GM23338 (cell line): ENCODE measurements around the gene TMEM143. TPM values are rescaled to one million over a fixed set of nuclear protein-coding genes. Genes with fewer than 3 reads are reported as not detected.

Experiments
- ATAC-seq: fragments of 200-7000 bp; cut with Tn5 transposase; 3 replicates; pipeline ENCODE4 v1.9.1; 2020
- DNase-seq: peaks from one replicate; pipeline ENCODE4 v3.0.0-alpha.2; 2015; ENCODE audit warnings: low spot score
- H2AFZ ChIP-seq: fragments of 200-600 bp; sonication (generic); 2 replicates; pipeline ENCODE4 v1.8.0; 2016; ENCODE audit warnings: antibody characterized with exemption, mild to moderate bottlenecking, moderate library complexity
- H3F3A ChIP-seq: fragments of 200-600 bp; sonication (generic); replicated peaks from 2 replicates; pipeline ENCODE4 v1.8.0; 2017; ENCODE audit warnings: antibody characterized with exemption, mixed run types, low read depth
- H3K27ac ChIP-seq: fragments of 200-600 bp; sonication (generic); 2 replicates; pipeline ENCODE4 v1.6.1; 2016; ENCODE audit warnings: low read depth
- H3K27me3 ChIP-seq: fragments of 200-600 bp; sonication (generic); 2 replicates; pipeline ENCODE4 v1.8.0; 2016; ENCODE audit warnings: mild to moderate bottlenecking, mixed run types, moderate library complexity; ENCODE audit not compliant: insufficient read depth
- H3K36me3 ChIP-seq: fragments of 200-600 bp; sonication (generic); 2 replicates; pipeline ENCODE4 v1.8.0; 2016; ENCODE audit warnings: mild to moderate bottlenecking; ENCODE audit not compliant: insufficient read depth
- H3K4me1 ChIP-seq: fragments of 200-600 bp; sonication (generic); 2 replicates; pipeline ENCODE4 v1.8.0; 2016; ENCODE audit warnings: mild to moderate bottlenecking, moderate library complexity; ENCODE audit not compliant: insufficient read depth
- H3K4me2 ChIP-seq: fragments of 200-600 bp; sonication (generic); 2 replicates; pipeline ENCODE4 v1.7.1; 2017; ENCODE audit warnings: mixed run types
- H3K4me3 ChIP-seq: fragments of 200-600 bp; sonication (generic); 2 replicates; pipeline ENCODE4 v1.6.1; 2016; ENCODE audit warnings: mixed run types
- H3K79me2 ChIP-seq: fragments of 200-600 bp; sonication (generic); replicated peaks from 2 replicates; pipeline ENCODE4 v1.8.0; 2017; ENCODE audit warnings: mild to moderate bottlenecking; ENCODE audit not compliant: insufficient read depth
- H3K9me2 ChIP-seq: fragments of 200-600 bp; sonication (generic); 2 replicates; pipeline ENCODE4 v1.8.0; 2017; ENCODE audit not compliant: insufficient read depth
- H4K20me1 ChIP-seq: fragments of 200-600 bp; sonication (generic); replicated peaks from 2 replicates; pipeline ENCODE4 v1.8.0; 2017; ENCODE audit warnings: mild to moderate bottlenecking; ENCODE audit not compliant: insufficient read depth
- H3K27ac Mint-ChIP-seq: 2 replicates; pipeline ENCODE4 v1.8.0; 2020; ENCODE audit warnings: inconsistent platforms, mild to moderate bottlenecking, moderate library complexity, mixed read lengths
- H3K27me3 Mint-ChIP-seq: 3 replicates; pipeline ENCODE4 v1.8.0; 2022; ENCODE audit warnings: low read depth, mild to moderate bottlenecking, moderate library complexity, mixed read lengths, inconsistent platforms; ENCODE audit not compliant: insufficient read depth, poor library complexity
- H3K36me3 Mint-ChIP-seq: 3 replicates; pipeline ENCODE4 v1.8.0; 2021; ENCODE audit warnings: low read depth, mild to moderate bottlenecking, inconsistent platforms, moderate library complexity, mixed read lengths
- H3K4me1 Mint-ChIP-seq: 3 replicates; pipeline ENCODE4 v1.8.0; 2020; ENCODE audit warnings: mild to moderate bottlenecking, inconsistent platforms, mixed read lengths
- H3K4me3 Mint-ChIP-seq: 3 replicates; pipeline ENCODE4 v1.8.0; 2021; ENCODE audit warnings: moderate library complexity, mild to moderate bottlenecking, inconsistent platforms, mixed read lengths
- H3K9me3 Mint-ChIP-seq: 3 replicates; pipeline ENCODE4 v1.8.0; 2020; ENCODE audit warnings: moderate library complexity, mild to moderate bottlenecking, inconsistent platforms, mixed read lengths
- CREB1 ChIP-seq: fragments of 250-450 bp; sonication (Bioruptor Pico); IDR thresholded peaks from 2 replicates; pipeline ENCODE4 v1.5.0; 2020; ENCODE audit warnings: low read depth, mild to moderate bottlenecking, moderate library complexity
- EZH2 ChIP-seq: fragments of 200-600 bp; sonication (generic); IDR thresholded peaks from one replicate; pipeline ENCODE4 v1.8.0; 2017; ENCODE audit warnings: antibody characterized with exemption, mild to moderate bottlenecking, low read depth; ENCODE audit not compliant: unreplicated experiment
- EZH2phosphoT487 ChIP-seq: fragments of 200-600 bp; sonication (generic); IDR thresholded peaks from one replicate; pipeline ENCODE4 v1.8.1; 2018; ENCODE audit warnings: antibody characterized with exemption; ENCODE audit not compliant: unreplicated experiment
- JUNB ChIP-seq: IDR thresholded peaks from one replicate; pipeline ENCODE4 v1.6.1; 2016; ENCODE audit warnings: antibody characterized with exemption; ENCODE audit not compliant: unreplicated experiment
- NANOG ChIP-seq: IDR thresholded peaks from 2 replicates; pipeline ENCODE4 v1.6.1; 2016; ENCODE audit warnings: antibody characterized with exemption, borderline replicate concordance
- POLR2AphosphoS5 ChIP-seq: IDR thresholded peaks from 2 replicates; pipeline ENCODE4 v1.6.1; 2016; ENCODE audit warnings: antibody characterized with exemption, low read depth
- STAT1 ChIP-seq: IDR thresholded peaks from one replicate; pipeline ENCODE4 v1.6.1; 2016; ENCODE audit warnings: antibody characterized with exemption; ENCODE audit not compliant: unreplicated experiment
- ZNF114 ChIP-seq: fragments of 250-450 bp; sonication (Bioruptor Pico); IDR thresholded peaks from 2 replicates; pipeline ENCODE4 v1.5.0; 2020; ENCODE audit warnings: mild to moderate bottlenecking, moderate library complexity
- ZNF331 ChIP-seq: fragments of 250-450 bp; sonication (Bioruptor Pico); IDR thresholded peaks from 2 replicates; pipeline ENCODE4 v1.5.0; 2020; ENCODE audit warnings: low read depth, mild to moderate bottlenecking, moderate library complexity
- polyA plus RNA-seq: library from polyadenylated mRNA; unstranded; fragments of >200 nt; fragmentation: Nextera tagmentation; extraction: Ambion mirVana; gene quantifications from 2 replicates; pipeline ENCODE4 v1.2.1, GENCODE V29; 2016
- total RNA-seq: library from RNA; depleted of rRNA; stranded (reverse); fragments of >200 nt; shearing (Covaris generic); gene quantifications from 2 replicates; pipeline ENCODE4 v1.2.3, GENCODE V29; 2014
- TF ChIP-seq, protein P1 (sequence below): fragments of 250-450 bp; sonication (Bioruptor Pico); IDR thresholded peaks from 2 replicates; pipeline ENCODE4 v1.5.0; 2020; ENCODE audit warnings: mild to moderate bottlenecking, moderate library complexity
- TF ChIP-seq, protein P2 (sequence below): IDR thresholded peaks from 2 replicates; pipeline ENCODE4 v1.6.1; 2016; ENCODE audit warnings: antibody characterized with exemption
- TF ChIP-seq, protein P3 (sequence below), 2 experiments: fragments of 200-600 bp in 1 of 2; sonication (generic) in 1 of 2; conservative IDR thresholded peaks; 2 replicates each; pipeline versions ENCODE4 v1.5.1 to v1.6.1; 2016 to 2017; ENCODE audit warnings: antibody characterized with exemption in 2 of 2, low read depth in 2 of 2, mild to moderate bottlenecking in 2 of 2, moderate library complexity in 1 of 2
- TF ChIP-seq, protein P4 (sequence below): IDR thresholded peaks from one replicate; pipeline ENCODE4 v1.6.1; 2018; ENCODE audit warnings: antibody characterized with exemption; ENCODE audit not compliant: unreplicated experiment

Gene TMEM143
- total and polyA plus RNA-seq, 2 experiments from 2014 or later, result 12.8 to 15.0 TPM

DNA sequence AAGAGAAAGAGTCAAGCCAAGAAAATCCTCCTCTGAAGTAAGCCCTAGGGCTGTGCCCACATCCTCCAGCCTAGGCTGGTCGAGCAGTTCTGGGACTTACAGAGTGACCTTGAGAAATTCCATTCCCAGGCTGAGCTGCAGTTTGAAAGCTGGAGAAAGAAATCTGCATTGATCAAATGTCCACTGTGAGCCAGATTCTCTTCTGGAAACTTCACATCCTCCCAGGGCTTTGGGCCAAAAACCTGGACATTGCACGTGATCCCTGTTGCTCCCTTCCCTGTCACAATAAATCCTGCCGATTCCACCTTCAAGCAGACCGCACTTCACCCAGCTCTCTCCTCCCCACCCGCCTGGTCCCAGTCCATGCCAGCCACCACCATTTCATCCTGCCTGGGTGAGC is 15.7 kb downstream of the TMEM143 start:
- H3K27ac ChIP-seq, result no peak overlapping the region
- TF ChIP-seq ZNF114 (CRISPR knock-in tag) (no peak), STAT1 (no peak), NANOG (no peak), EZH2 (no peak), JUNB (no peak), CREB1 (CRISPR knock-in tag) (no peak), POLR2AphosphoS5 (no peak), EZH2phosphoT487 (no peak), ZNF331 (no peak)
- TF ChIP-seq, protein P1, sequence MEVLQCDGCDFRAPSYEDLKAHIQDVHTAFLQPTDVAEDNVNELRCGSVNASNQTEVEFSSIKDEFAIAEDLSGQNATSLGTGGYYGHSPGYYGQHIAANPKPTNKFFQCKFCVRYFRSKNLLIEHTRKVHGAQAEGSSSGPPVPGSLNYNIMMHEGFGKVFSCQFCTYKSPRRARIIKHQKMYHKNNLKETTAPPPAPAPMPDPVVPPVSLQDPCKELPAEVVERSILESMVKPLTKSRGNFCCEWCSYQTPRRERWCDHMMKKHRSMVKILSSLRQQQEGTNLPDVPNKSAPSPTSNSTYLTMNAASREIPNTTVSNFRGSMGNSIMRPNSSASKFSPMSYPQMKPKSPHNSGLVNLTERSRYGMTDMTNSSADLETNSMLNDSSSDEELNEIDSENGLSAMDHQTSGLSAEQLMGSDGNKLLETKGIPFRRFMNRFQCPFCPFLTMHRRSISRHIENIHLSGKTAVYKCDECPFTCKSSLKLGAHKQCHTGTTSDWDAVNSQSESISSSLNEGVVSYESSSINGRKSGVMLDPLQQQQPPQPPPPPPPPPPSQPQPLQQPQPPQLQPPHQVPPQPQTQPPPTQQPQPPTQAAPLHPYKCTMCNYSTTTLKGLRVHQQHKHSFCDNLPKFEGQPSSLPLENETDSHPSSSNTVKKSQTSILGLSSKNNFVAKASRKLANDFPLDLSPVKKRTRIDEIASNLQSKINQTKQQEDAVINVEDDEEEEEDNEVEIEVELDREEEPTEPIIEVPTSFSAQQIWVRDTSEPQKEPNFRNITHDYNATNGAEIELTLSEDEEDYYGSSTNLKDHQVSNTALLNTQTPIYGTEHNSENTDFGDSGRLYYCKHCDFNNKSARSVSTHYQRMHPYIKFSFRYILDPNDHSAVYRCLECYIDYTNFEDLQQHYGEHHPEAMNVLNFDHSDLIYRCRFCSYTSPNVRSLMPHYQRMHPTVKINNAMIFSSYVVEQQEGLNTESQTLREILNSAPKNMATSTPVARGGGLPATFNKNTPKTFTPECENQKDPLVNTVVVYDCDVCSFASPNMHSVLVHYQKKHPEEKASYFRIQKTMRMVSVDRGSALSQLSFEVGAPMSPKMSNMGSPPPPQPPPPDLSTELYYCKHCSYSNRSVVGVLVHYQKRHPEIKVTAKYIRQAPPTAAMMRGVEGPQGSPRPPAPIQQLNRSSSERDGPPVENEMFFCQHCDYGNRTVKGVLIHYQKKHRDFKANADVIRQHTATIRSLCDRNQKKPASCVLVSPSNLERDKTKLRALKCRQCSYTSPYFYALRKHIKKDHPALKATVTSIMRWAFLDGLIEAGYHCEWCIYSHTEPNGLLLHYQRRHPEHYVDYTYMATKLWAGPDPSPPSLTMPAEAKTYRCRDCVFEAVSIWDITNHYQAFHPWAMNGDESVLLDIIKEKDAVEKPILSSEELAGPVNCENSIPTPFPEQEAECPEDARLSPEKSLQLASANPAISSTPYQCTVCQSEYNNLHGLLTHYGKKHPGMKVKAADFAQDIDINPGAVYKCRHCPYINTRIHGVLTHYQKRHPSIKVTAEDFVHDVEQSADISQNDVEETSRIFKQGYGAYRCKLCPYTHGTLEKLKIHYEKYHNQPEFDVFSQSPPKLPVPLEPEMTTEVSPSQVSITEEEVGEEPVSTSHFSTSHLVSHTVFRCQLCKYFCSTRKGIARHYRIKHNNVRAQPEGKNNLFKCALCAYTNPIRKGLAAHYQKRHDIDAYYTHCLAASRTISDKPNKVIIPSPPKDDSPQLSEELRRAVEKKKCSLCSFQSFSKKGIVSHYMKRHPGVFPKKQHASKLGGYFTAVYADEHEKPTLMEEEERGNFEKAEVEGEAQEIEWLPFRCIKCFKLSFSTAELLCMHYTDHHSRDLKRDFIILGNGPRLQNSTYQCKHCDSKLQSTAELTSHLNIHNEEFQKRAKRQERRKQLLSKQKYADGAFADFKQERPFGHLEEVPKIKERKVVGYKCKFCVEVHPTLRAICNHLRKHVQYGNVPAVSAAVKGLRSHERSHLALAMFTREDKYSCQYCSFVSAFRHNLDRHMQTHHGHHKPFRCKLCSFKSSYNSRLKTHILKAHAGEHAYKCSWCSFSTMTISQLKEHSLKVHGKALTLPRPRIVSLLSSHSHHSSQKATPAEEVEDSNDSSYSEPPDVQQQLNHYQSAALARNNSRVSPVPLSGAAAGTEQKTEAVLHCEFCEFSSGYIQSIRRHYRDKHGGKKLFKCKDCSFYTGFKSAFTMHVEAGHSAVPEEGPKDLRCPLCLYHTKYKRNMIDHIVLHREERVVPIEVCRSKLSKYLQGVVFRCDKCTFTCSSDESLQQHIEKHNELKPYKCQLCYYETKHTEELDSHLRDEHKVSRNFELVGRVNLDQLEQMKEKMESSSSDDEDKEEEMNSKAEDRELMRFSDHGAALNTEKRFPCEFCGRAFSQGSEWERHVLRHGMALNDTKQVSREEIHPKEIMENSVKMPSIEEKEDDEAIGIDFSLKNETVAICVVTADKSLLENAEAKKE (CRISPR knock-in tag), result no peak
- TF ChIP-seq, protein P2, sequence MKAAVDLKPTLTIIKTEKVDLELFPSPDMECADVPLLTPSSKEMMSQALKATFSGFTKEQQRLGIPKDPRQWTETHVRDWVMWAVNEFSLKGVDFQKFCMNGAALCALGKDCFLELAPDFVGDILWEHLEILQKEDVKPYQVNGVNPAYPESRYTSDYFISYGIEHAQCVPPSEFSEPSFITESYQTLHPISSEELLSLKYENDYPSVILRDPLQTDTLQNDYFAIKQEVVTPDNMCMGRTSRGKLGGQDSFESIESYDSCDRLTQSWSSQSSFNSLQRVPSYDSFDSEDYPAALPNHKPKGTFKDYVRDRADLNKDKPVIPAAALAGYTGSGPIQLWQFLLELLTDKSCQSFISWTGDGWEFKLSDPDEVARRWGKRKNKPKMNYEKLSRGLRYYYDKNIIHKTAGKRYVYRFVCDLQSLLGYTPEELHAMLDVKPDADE, result no peak
- TF ChIP-seq, protein P3, sequence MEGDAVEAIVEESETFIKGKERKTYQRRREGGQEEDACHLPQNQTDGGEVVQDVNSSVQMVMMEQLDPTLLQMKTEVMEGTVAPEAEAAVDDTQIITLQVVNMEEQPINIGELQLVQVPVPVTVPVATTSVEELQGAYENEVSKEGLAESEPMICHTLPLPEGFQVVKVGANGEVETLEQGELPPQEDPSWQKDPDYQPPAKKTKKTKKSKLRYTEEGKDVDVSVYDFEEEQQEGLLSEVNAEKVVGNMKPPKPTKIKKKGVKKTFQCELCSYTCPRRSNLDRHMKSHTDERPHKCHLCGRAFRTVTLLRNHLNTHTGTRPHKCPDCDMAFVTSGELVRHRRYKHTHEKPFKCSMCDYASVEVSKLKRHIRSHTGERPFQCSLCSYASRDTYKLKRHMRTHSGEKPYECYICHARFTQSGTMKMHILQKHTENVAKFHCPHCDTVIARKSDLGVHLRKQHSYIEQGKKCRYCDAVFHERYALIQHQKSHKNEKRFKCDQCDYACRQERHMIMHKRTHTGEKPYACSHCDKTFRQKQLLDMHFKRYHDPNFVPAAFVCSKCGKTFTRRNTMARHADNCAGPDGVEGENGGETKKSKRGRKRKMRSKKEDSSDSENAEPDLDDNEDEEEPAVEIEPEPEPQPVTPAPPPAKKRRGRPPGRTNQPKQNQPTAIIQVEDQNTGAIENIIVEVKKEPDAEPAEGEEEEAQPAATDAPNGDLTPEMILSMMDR (conservative IDR thresholded peaks at IDR 0.05; ENCODE audit: low read depth in 2 of 2), result no peak
- TF ChIP-seq, protein P4, sequence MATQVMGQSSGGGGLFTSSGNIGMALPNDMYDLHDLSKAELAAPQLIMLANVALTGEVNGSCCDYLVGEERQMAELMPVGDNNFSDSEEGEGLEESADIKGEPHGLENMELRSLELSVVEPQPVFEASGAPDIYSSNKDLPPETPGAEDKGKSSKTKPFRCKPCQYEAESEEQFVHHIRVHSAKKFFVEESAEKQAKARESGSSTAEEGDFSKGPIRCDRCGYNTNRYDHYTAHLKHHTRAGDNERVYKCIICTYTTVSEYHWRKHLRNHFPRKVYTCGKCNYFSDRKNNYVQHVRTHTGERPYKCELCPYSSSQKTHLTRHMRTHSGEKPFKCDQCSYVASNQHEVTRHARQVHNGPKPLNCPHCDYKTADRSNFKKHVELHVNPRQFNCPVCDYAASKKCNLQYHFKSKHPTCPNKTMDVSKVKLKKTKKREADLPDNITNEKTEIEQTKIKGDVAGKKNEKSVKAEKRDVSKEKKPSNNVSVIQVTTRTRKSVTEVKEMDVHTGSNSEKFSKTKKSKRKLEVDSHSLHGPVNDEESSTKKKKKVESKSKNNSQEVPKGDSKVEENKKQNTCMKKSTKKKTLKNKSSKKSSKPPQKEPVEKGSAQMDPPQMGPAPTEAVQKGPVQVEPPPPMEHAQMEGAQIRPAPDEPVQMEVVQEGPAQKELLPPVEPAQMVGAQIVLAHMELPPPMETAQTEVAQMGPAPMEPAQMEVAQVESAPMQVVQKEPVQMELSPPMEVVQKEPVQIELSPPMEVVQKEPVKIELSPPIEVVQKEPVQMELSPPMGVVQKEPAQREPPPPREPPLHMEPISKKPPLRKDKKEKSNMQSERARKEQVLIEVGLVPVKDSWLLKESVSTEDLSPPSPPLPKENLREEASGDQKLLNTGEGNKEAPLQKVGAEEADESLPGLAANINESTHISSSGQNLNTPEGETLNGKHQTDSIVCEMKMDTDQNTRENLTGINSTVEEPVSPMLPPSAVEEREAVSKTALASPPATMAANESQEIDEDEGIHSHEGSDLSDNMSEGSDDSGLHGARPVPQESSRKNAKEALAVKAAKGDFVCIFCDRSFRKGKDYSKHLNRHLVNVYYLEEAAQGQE, result no peak
- H3K27me3 ChIP-seq, result no peaks in the 10 kb centered on the region
- DNase-seq (no peak), ATAC-seq (no peak)
- Mint-ChIP-seq H3K4me1 (no peaks in the 10 kb centered on the region), H3K27me3 (peaks cover 8% of the 10 kb centered on the region), H3K36me3 (no peaks in the 10 kb centered on the region), H3K9me3 (peaks cover 3% of the 10 kb centered on the region; the same call in 1 of the 3 replicates), H3K27ac (no peak overlapping the region), H3K4me3 (no peak overlapping the region)
- H3K4me2 ChIP-seq, result no peak overlapping the region
- no peaks in the 10 kb centered on the region; the same call in 1 of the 2 replicates for H3K4me1 ChIP-seq
- no peak overlapping the region for H2AFZ ChIP-seq
- H4K20me1 ChIP-seq, result peaks cover 4% of the 10 kb centered on the region; the same call in 1 of the 2 replicates
- H3K9me2 ChIP-seq, result no peaks in the 10 kb centered on the region
- H3K36me3 ChIP-seq, result no peaks in the 10 kb centered on the region
- no peak overlapping the region for H3K4me3 ChIP-seq
- H3K79me2 ChIP-seq, result no peaks in the 10 kb centered on the region
- H3F3A ChIP-seq, result no peaks in the 10 kb centered on the region
